HG03103 (cell line): ENCODE data around the gene ATG4B.

Experiments used
- ATAC-seq: cut with Tn5 transposase; IDR thresholded peaks from one replicate; pipeline ENCODE4 v1.9.1; 2021; ENCODE audit warnings: low read depth; ENCODE audit not compliant: unreplicated experiment

ATG4B gene

DNA sequence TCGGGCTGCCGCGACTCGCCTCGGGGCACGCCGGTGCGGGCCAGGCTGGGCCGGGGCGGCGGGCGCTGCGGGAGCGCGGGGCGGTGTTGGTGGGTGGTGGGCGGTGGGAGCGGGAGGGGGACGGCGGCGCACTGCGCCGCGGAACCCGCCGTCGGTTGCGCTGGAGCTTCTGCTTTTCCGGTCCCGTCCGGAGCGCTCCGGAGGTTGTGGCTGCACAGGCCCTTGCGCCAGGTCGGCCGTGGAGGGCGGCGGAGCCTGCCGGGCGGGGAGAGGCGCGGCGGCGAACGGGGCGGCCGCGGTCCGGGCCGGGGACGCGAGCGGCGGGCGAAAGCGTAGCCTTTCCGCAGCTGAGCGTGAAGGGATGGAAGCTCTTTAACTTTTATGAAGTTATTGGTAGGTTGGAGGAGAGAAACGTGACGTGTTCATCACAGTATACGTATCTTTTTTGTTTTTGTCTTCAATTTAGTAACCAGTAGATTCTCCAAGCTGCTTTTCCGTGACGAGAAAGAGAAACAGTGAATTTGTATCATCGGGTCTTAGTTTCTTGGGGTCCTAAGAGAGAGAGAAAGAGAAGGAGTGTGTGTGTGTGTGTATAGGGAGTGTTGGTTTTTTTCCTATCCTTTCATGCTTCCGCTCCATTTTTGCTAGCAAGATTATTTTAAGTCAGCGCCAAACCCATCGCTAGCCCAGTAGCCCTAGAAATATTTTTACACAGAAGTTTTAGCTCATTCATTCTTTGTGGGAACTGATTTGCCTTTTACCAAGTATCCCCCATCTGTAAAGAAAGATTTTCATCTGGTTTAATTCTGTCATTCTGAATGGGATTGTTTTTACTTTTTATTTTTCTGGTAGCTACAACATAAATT, 535 bp downstream of the ATG4B start:
- ATAC-seq = peak; percentile 20

DNA sequence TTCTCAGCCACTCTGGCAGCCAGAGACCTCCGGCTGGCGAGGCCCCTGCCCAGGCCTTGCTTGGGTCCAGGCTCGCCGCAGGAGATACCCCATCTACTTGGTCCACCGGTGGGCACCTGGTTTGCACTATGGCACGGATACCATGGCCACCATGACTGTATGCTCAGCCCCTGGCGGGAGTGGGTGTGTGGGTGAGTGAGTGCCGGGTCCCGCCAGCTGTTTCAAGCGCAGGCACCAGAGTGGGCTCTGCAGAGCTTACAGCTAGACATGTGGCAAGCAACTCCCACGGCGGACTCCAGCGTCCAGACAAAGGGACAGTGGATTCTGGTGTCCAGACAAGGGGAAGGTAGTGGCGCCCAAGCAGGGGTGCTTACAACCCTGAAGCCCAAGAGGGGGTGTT, 1.4 kb downstream of the ATG4B start:
- no peak for ATAC-seq

DNA sequence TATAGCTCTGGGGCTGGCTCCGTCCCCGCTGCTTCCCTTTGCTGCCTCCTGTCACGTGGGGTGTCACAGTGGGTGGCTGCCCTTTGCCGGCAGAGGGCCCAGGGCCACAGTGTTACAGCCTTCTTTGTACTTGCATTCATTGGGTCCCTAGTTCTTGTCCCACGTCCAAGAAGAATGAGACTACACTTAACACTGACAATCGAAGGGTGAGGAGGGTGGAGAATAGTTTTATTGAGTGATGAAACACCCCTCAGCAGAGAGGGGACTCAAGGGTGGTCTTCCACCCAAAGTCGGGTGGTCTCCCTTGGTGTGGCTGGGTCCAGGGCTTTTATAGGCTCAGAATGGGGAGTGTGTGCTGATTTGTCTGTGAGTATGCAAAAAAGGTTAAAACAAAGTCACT, 1.9 kb downstream of the ATG4B start:
- no peak for ATAC-seq

DNA sequence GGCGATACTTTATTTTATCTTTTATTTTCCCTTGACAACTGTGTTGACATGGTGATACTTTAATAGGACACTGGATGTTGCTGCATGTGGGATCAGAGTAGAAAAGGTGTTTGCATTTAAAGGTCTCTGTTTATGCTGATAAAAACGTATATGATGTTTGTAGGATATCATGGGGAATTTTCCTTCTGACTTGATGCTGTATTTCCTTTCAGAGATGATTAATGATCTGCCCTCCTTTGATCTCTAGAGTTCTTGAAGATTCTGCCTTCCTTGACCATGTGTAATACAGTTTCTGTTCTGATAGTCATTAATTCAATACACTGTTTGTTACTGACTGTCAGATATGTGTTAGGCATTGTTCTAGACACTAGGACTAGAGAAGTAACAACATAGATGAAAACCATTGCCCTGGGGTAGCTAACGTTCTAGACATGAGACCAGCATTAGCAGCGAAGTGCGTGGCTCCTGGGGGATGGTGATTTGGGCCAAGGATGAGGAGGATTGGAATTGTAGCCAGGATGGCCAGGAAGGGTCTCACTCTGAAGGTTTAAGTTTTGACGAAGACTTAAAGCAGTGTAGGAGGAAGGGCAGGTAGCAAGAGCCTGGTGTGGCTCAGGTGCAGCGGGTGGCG, 2.8 kb downstream of the ATG4B start:
- no peak for ATAC-seq

DNA sequence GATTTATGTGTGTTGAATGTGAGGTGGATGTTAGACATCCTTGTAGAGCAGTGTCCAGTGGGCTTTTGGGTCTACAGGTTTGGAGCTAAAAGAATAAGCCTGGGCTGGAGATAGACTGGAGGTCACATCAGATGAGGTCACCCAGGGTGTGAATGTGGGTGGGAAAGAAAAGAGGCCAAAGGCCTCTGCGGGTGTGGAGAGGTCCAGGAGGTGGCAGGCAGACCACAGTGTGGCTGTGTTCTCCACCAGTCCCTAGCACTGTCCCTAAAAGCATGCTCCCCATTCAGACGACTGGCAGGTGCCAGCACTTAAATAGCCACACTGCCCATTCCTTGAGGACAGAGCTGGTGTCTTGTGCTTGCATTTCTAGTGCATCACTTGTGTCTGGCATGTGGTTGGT, 4.1 kb downstream of the ATG4B start:
- ATAC-seq = no peak

DNA sequence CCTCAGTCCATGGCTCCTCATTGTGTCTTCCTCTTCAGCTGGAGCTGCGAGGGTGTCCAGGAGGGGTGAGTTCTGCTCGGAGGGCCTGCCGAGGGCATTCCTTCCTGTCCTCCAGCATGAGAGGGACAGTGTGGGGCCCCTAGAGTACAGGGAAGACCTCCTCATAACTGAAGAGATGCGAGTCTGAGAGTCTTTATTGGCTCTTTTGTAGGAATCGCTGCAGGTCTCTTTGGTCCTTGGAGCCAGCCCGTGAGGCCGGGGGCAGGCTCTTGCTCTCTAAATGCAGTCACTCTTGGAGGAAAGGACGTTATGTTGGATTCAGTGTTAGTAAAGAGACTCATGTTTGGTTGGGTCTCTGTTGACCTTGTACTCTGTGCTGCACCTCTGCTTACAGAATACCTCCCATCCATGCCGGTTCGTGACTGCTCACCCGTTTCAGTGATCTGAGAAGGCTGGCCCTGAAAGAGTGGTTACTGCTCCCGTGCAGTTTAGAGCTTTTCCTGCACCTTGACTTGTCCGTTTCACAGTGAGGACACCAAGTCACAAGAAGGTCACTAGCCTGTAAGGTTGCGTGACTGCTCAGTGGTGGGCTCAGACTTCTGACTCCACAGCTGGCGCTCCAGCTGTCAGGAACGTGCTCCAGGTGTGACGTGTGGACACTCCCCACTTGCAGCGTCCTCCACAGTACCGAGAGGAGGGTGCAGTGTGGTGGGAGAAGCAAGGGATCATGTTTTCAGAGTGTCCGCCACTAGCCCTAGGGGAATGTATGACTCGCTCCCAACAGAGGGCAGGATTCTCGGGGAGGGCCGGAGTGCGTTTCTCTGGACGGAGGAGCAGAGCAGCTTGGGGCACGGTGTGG, 7.8 kb downstream of the ATG4B start:
- ATAC-seq = no peak

DNA sequence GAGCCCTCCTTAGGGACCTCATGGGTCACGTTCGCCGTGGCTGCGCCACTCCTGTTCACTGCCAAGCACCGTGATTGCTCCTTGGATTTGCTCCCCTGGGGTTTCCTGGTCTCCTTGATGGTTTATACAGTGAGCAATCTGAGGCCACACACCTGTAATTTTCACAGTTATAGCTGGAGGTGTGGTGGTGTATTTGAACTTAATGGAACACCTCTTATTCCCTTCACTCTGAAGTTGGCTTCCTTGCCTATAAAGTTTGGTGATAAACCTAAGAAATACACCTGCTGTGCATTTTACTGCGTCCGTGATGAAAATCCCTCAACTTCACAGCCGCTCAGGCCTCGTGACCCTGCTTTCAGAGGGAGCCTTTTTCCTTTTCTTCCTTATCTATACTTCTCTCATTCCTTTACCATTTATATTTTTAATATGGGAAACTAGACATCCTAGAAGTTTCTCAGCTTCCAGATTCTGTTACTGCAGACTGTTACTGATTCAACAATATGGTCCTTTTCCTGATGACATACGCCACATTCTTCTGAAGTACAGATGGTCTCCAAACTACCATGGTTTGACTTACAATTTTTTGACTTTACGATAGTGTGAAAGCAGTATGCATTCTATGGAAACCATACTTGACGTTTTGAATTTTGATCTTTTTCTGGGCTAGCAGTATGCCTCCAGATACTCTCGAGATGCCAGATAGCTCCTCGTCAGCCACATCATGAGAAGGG, 8.6 kb downstream of the ATG4B start:
- no peak for ATAC-seq

DNA sequence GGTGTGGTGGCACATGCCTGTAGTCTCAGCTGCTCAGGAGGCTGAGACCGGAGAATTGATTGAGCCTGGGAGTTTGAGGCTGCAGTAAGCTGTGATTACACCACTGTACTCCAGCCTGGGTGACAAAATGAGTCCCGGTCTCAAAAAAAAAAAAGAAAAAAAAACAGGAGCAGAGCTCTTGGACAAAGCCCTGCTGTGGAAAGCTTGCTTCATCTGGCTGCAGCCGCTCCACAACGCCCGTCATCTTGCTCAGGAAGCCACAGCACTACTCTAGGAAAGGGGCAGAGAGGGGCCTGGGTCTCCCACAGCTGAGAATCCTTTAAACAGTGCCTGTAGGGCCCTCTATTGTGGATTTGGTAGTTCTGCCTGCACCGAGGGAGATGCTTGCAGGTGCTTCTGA, 11.0 kb downstream of the ATG4B start:
- ATAC-seq = no peak

DNA sequence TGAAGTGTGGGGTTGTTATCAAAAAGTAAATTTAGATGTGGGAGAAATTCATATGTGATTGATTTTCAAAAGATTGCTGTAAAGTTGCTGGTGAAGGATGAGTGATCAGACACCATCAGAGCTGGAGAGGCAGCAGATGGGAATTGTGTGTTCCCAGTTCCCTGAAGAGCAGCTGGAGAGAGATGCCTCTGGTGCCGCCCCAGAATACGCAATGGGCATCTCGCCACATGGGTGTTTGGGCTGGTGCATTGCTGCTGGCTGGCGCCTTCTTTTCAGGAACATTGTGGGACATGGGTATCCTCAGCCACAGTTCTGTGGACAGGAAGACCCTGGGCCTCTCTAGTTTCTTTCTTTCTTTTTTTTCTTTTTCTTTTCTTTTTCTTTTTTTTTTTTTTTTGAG, 11.9 kb downstream of the ATG4B start:
- ATAC-seq = no peak

DNA sequence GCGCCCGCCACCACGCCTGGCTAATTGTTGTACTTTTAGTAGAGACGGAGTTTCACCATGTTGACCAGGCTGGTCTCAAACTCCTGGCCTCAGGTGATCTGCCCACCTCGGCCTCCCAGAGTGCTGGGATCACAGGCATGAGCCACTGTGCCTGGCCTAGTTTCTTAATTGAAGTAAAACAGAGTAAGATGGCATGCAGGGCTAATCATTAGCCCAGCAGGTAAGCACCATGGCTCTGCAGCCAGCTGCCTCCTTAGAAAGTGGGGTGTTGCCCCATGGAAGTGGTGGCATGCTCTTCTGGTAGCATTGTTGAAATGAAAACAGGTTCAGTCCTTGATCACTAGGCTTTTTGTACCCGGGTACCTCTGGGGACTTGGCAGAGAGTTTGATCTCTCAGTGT, 12.4 kb downstream of the ATG4B start:
- no peak for ATAC-seq

DNA sequence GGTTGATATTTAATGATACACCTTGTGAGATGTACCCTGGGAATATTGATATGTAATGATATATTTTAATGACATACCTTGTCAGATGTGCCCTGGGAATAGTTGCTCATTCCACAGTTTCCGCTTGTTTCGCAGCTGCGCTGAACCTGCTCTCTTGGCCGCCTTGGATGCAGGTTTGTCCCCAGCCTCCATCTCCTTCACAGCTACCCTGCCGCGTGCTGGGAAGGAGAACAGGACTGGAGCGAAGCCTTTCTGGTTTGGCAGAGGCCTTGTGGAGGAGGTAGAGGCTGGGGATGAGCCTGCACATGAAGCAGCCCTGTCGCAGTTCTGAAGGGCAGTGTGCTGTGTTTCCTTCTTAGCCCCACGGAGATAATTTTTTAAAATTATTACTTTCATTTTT, 14.6 kb downstream of the ATG4B start:
- no peak for ATAC-seq

DNA sequence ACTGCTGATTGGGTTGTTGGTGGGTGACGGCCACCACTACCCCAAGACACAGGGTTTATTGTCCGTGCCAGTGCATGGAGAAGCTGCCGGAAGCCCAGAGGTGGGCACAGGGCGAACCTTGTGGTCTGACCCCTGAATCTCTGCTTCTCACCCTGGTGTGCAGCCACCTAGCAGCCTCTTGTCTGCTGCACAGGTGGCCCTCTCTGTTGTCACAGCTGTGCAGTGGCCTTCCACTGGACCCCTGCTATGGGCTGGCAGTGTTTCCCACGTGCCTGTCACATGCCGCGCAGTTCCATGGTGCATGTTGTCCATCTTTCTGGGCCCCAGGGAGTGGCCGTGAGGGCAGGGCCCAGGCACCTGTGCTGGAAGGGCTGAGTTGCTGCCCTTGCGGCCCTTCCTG, 15.2 kb downstream of the ATG4B start:
- no peak for ATAC-seq

DNA sequence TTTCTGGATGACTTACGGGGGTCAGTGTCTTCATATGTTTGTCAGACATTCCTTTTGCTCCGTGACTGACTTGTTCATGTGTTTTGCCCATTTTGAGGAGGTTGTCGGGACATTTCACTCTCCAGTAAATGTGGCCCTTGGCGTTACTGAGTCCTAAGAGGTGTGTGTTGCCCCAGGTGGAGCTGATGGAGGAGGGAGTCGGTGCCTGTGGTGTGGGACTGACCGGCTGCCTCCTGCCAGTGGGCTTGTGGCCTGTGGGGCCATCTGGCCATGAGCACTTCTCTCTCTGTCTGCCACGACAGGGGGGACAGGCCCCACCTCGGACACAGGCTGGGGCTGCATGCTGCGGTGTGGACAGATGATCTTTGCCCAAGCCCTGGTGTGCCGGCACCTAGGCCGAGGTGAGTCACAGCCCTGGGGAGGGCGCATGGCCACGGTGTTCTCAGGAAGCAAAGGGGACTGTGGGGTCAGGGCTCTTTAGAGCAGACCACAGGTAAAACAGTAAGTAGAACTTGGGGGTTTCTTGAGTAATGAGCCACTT, 15.8 kb downstream of the ATG4B start:
- no peak for ATAC-seq

DNA sequence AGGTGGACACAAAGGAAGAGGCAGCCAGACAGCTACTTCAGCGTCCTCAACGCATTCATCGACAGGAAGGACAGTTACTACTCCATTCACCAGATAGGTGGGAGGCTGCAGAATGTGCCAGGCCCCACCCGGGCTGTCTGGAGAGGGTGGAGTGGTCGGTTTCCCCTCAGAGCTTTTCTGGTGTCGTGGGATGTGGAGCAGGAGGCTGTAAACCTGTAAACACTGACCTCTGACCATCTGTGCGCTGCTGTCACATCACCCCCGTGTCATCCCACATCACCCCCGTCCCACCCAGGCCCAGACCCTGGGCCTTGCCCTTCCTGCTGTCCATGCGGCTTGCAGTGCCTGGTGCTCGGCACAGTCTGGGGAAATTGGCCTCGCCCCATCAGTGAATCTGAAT, 17.1 kb downstream of the ATG4B start:
- ATAC-seq = no peak

DNA sequence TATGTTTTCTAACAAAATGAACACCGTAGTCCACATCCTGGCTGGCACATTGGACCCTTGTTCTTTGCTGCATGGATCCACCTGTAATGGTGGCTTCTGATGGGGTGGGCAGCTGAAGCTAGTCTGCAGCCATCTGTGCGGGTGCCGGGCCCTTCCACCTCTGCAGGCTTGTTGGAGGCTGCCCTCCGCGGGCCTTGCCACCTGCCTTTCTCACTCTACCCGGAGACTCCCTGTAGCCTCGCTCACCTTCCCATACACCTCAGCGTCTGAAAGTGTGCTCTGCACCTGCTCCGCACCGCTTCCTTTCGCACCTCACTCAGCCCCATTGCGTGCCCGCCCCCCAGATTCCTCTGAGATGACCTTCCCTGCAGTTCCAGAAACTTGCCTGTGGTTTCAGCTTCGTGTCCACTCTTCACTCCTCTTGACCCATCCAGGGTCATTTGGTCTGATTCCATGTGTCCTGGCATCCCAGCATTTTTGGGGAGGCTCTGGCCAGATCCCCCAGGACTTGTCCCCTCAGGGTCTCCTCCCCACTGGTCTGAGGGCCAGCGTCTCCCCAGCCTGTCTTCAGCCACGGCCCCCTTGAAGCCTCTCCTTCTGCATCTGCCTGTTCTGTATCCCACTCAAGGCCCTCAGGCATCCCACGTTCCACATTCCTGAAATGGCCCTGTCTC, 18.2 kb downstream of the ATG4B start:
- no peak for ATAC-seq

DNA sequence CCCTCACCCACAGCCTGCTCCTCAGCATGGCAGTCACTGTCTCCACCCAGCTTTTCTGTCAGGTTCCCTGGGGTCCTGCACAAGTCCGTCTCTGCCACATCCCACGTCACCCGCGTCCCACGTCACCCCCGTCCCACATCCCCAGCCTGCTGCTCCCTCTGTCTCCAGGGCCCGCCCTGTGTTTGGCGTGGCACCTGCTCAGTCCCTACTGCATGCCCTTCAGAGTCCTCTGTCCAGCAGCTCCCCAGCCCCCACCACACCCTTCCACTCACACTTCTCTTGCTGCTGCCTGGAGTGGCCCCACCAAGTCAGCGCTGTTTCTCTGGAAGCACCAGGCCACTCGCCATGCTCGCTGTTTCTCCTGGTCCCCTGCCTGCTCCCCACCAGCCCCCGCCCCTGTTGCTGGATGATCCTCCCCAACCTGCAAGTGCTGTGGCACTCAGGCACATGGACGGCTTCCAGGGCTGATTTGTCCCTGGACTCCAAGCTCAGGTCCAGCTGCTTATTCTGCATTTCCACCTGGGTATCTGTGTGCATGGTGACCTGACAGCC, 18.8 kb downstream of the ATG4B start:
- ATAC-seq = no peak

DNA sequence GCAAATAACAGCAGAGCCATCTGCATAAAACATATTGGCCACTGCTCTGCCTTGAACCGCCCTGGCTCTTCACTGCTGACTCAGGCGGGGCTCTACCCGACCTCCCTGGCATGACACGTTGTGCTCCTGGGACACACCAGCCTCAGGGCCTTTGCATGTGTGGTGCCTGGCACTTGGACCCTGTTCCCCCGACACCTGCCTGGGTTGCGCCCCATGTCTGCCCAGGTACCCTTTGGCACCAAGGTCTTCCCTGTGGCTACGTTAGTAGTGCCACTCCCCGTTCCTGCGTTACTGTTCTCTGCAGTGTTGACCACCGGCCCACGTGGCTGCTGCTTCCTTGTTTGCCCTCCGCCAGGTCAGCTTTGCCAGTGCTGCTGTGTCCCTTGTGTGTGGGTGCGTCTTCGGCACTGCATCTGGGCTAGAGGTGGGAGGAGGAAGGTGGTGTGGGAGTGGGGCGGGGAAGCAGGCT, 20.3 kb downstream of the ATG4B start:
- no peak for ATAC-seq

DNA sequence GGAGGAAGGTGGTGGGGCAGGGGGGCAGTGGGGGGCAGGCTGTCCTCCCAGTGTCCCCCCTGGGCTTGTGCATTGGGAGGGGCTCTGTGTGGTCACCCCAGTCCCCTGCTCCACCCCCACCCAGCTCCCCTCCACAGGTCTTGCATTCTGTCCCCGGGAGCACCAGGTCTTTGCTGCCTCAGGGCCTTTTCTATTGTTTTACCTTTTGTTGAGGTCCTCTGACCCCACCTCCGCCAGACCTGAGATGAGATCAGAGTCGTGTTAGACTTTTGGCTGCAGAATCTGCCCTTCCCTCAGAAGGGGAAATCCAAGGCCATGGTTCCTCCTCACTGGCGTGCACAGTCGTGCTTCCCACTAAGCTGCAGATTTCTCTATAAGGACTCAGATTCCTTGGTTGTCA, 20.8 kb downstream of the ATG4B start:
- no peak for ATAC-seq

DNA sequence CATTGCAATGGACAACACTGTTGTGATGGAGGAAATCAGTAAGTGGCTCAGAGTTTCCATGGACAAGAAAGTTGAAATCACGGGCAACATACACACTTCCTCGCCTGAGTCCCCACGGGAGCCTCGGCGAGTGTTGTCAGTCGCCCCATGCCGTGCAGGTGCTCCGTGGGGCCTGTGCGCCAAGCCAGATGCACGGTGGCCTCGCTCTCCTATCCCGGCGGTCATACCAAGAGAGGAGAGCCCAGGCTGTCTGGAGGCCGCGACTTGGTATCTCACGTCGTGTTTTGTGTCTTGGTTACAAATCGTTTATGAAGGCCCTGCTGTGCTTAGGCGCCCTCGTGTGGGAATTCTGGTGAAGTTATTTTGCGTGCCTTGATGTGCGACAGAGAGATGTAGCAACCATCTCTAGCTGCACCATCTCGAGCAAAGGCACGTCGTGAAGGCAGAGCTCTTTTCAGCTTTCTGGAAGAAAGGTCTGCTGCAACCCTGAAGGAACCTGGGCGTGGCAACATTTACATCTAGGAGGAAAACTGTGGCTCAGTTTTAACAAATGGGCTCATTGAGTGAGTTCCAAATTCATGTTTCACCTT, 21.8 kb downstream of the ATG4B start:
- no peak for ATAC-seq
